Adipocyte (in vitro differentiated cells): ENCODE measurements around the gene CYP1A2.

Experiments
- DNase-seq: peaks from one replicate; pipeline ENCODE4 v3.0.0-alpha.2; 2015; ENCODE audit warnings: low read depth
- H3K27me3 ChIP-seq: replicated peaks from 2 replicates; pipeline ENCODE4 v1.7.0; 2013; ENCODE audit warnings: mild to moderate bottlenecking, low read length, moderate library complexity; ENCODE audit not compliant: control insufficient read depth, insufficient read depth
- H3K36me3 ChIP-seq: 2 replicates; pipeline ENCODE4 v1.7.0; 2013; ENCODE audit warnings: low read length, mild to moderate bottlenecking, moderate library complexity; ENCODE audit not compliant: control insufficient read depth, insufficient read depth, severe bottlenecking
- H3K4me1 ChIP-seq: 2 replicates; pipeline ENCODE4 v1.7.0; 2013; ENCODE audit warnings: mild to moderate bottlenecking, low read length, moderate library complexity; ENCODE audit not compliant: control insufficient read depth, insufficient read depth
- H3K4me3 ChIP-seq: 2 replicates; pipeline ENCODE4 v1.7.0; 2013; ENCODE audit warnings: mild to moderate bottlenecking, low read length, moderate library complexity
- H3K9ac ChIP-seq: 2 replicates; pipeline ENCODE4 v1.7.0; 2013; ENCODE audit warnings: mild to moderate bottlenecking, low read length, moderate library complexity
- H3K9me3 ChIP-seq: 2 replicates; pipeline ENCODE4 v1.7.0; 2013; ENCODE audit warnings: mild to moderate bottlenecking, low read length, moderate library complexity; ENCODE audit not compliant: control insufficient read depth

CYP1A2 gene

GRCh38 chr15:74748322-74748946 lies at the start of gene CYP1A2:
Gene CYP1A2, plus strand, starts transcription at chr15:74748845. Its CDS starts 894 bp downstream, at chr15:74749739.
- H3K27me3 ChIP-seq = peaks cover 13% of the 10 kb centered on the region
- H3K4me3 ChIP-seq = no peak within 1 kb of the TSS
- no peak within 1 kb of the TSS for H3K9ac ChIP-seq
- DNase-seq = no peak
- H3K9me3 ChIP-seq = no peaks in the 10 kb centered on the region
- peaks cover 8% of the 10 kb centered on the region for H3K4me1 ChIP-seq
- no peaks in the 10 kb centered on the region for H3K36me3 ChIP-seq

- Histone ChIP-seq H3K27me3 (peaks cover 13% of the 10 kb centered on the region), H3K9ac (no peak overlapping the region), H3K4me3 (no peak overlapping the region), H3K9me3 (no peaks in the 10 kb centered on the region), H3K36me3 (no peaks in the 10 kb centered on the region), H3K4me1 (peaks cover 3% of the 10 kb centered on the region)
- peak; percentile 50 for DNase-seq
These were observed 39.6 kb upstream of the CYP1A2 start for GRCh38 chr15:74709011-74709410.

- H3K9me3 ChIP-seq = no peaks in the 10 kb centered on the region
- no peaks in the 10 kb centered on the region for H3K36me3 ChIP-seq
- peaks cover 10% of the 10 kb centered on the region for H3K27me3 ChIP-seq
- DNase-seq = no peak
- H3K4me3 ChIP-seq = no peak overlapping the region
- peaks cover 3% of the 10 kb centered on the region for H3K4me1 ChIP-seq
- no peak overlapping the region for H3K9ac ChIP-seq
These were observed 38.8 kb upstream of the CYP1A2 start for GRCh38 chr15:74709892-74710291.

GRCh38 chr15:74710319-74711094 lies 38.1 kb upstream of the CYP1A2 start:
- H3K27me3 ChIP-seq = peaks cover 10% of the 10 kb centered on the region
- no peak overlapping the region for H3K9ac ChIP-seq
- H3K9me3 ChIP-seq = no peaks in the 10 kb centered on the region
- H3K4me3 ChIP-seq = no peak overlapping the region
- H3K4me1 ChIP-seq = peaks cover 3% of the 10 kb centered on the region
- DNase-seq = no peak
- H3K36me3 ChIP-seq = no peaks in the 10 kb centered on the region

GRCh38 chr15:74712311-74712710 lies 36.3 kb upstream of the CYP1A2 start:
- Histone ChIP-seq H3K9me3 (no peaks in the 10 kb centered on the region), H3K4me1 (peaks cover 3% of the 10 kb centered on the region), H3K9ac (no peak overlapping the region), H3K27me3 (peaks cover 2% of the 10 kb centered on the region), H3K4me3 (no peak overlapping the region), H3K36me3 (no peaks in the 10 kb centered on the region)
- no peak for DNase-seq

- no peaks in the 10 kb centered on the region for H3K36me3 ChIP-seq
- H3K4me3 ChIP-seq = no peak overlapping the region
- H3K27me3 ChIP-seq = peaks cover 22% of the 10 kb centered on the region
- H3K4me1 ChIP-seq = no peaks in the 10 kb centered on the region
- H3K9ac ChIP-seq = no peak overlapping the region
- DNase-seq = no peak
- H3K9me3 ChIP-seq = no peaks in the 10 kb centered on the region
These were observed 32.0 kb upstream of the CYP1A2 start for GRCh38 chr15:74716651-74717050.

GRCh38 chr15:74722591-74722990 lies 26.1 kb upstream of the CYP1A2 start:
- Histone ChIP-seq H3K27me3 (peaks cover 46% of the 10 kb centered on the region), H3K9me3 (no peaks in the 10 kb centered on the region), H3K36me3 (no peaks in the 10 kb centered on the region), H3K4me3 (no peak overlapping the region), H3K4me1 (peaks cover 3% of the 10 kb centered on the region), H3K9ac (no peak overlapping the region)
- no peak for DNase-seq

GRCh38 chr15:74723187-74723586 lies 25.5 kb upstream of the CYP1A2 start:
- Histone ChIP-seq H3K27me3 (peaks cover 51% of the 10 kb centered on the region), H3K36me3 (no peaks in the 10 kb centered on the region), H3K4me3 (no peak overlapping the region), H3K9me3 (no peaks in the 10 kb centered on the region), H3K4me1 (peaks cover 3% of the 10 kb centered on the region), H3K9ac (no peak overlapping the region)
- no peak for DNase-seq

- Histone ChIP-seq H3K36me3 (no peaks in the 10 kb centered on the region), H3K27me3 (peaks cover 51% of the 10 kb centered on the region), H3K4me3 (no peak overlapping the region), H3K9me3 (no peaks in the 10 kb centered on the region), H3K4me1 (peaks cover 3% of the 10 kb centered on the region), H3K9ac (no peak overlapping the region)
- DNase-seq = peak; percentile 70
These were observed 24.8 kb upstream of the CYP1A2 start for GRCh38 chr15:74723754-74724334.

GRCh38 chr15:74724570-74725224 lies 23.9 kb upstream of the CYP1A2 start:
- no peaks in the 10 kb centered on the region for H3K9me3 ChIP-seq
- no peaks in the 10 kb centered on the region for H3K36me3 ChIP-seq
- no peak for DNase-seq
- H3K27me3 ChIP-seq = peaks cover 45% of the 10 kb centered on the region
- H3K9ac ChIP-seq = no peak overlapping the region
- peaks cover 3% of the 10 kb centered on the region for H3K4me1 ChIP-seq
- H3K4me3 ChIP-seq = no peak overlapping the region

GRCh38 chr15:74725225-74725774 lies 23.3 kb upstream of the CYP1A2 start, which contains the start of gene CYP1A1:
Gene CYP1A1, minus strand, starts transcription at chr15:74725528. Its CDS starts 2,431 bp downstream, at chr15:74723097.
- H3K27me3 ChIP-seq = peaks cover 46% of the 10 kb centered on the region
- peaks cover 3% of the 10 kb centered on the region for H3K4me1 ChIP-seq
- peak within 1 kb of the TSS; percentile 65 for H3K4me3 ChIP-seq
- H3K9me3 ChIP-seq = no peaks in the 10 kb centered on the region
- no peaks in the 10 kb centered on the region for H3K36me3 ChIP-seq
- DNase-seq = peak; percentile 19
- H3K9ac ChIP-seq = no peak within 1 kb of the TSS
